Prostate gland (tissue), 2 donors: ENCODE measurements around the gene SMAP2. TPM values are rescaled to one million over a fixed set of nuclear protein-coding genes. Genes with fewer than 3 reads are reported as not detected.

Experiments
- DNase-seq: peaks from one replicate; pipeline ENCODE4 v3.0.0-alpha.2; 2019; ENCODE audit warnings: low spot score
- H3K27ac ChIP-seq, 2 donors: fragments of 200-600 bp; sonication (generic); 2 replicates each; pipeline ENCODE4 v1.5.1; 2017 to 2019
- H3K27me3 ChIP-seq: fragments of 200-600 bp; sonication (generic); replicated peaks from 2 replicates; pipeline ENCODE4 v1.5.1; 2019; ENCODE audit not compliant: insufficient read depth
- H3K36me3 ChIP-seq, 2 donors: fragments of 200-600 bp; sonication (generic); 1 replicate in 1 of 2; 2 replicates in 1 of 2; pipeline versions ENCODE4 v1.5.1 to v1.8.1; 2017 to 2019
- H3K4me1 ChIP-seq: fragments of 200-600 bp; sonication (generic); replicated peaks from 2 replicates; pipeline ENCODE4 v1.5.1; 2019
- H3K4me3 ChIP-seq, 2 donors: fragments of 200-600 bp; sonication (generic); 2 replicates each; pipeline ENCODE4 v1.5.1; 2017 to 2019
- H3K9me3 ChIP-seq: fragments of 200-600 bp; sonication (generic); 2 replicates; pipeline ENCODE4 v1.5.1; 2017
- POLR2A ChIP-seq: fragments of 450-650 bp; IDR thresholded peaks from one replicate; pipeline ENCODE4 v1.6.1; 2016; ENCODE audit warnings: antibody characterized with exemption, mild to moderate bottlenecking
- POLR2AphosphoS5 ChIP-seq: sonication (generic); formaldehyde crosslinking; IDR thresholded peaks from one replicate; pipeline ENCODE4 v1.6.1; 2017; ENCODE audit warnings: antibody characterized with exemption
- WGBS: methylation state at CpG from one replicate; pipeline ENCODE4 v1.1.5; 2018; 5-methylcytosine and 5-hydroxymethylcytosine counted together
- intact Hi-C: fragments of 100-400 bp; cut with DNase I; formaldehyde crosslinking; loops from one replicate; pipeline ENCODE4 v1.14.2; 2022
- total RNA-seq, 2 donors: library from RNA; depleted of rRNA; stranded (reverse); fragments of >200 nt; gene quantifications; one replicate each; pipeline ENCODE4 v1.1.0, GENCODE V29; 2016
- TF ChIP-seq, protein P1 (sequence below), 4 experiments: fragments of 200-600 bp in 2 of 4; fragments of 450-650 bp in 2 of 4; sonication (generic) in 2 of 4; IDR thresholded peaks; 1 replicate in 3 of 4; 2 replicates in 1 of 4; pipeline ENCODE4 v1.5.1; 2016 to 2019; ENCODE audit warnings: antibody characterized with exemption in 4 of 4, mild to moderate bottlenecking in 2 of 4, moderate library complexity in 2 of 4

The SMAP2 gene
- total RNA-seq, 2 donors from 2014 or later, result 22.0 to 39.6 TPM

GRCh38 chr1:40397258-40397657, 23.7 kb downstream of the SMAP2 start:
- H3K36me3 ChIP-seq, result no peaks in the 10 kb centered on the region
- H3K4me3 ChIP-seq, result no peak overlapping the region
- intact Hi-C loops, result no loop called here
- WGBS, result 64% methylated on average over 2 of the region's 2 CpGs
- no peaks in the 10 kb centered on the region for H3K9me3 ChIP-seq
- no peaks in the 10 kb centered on the region for H3K27me3 ChIP-seq
- TF ChIP-seq POLR2AphosphoS5 (no peak), POLR2A (no peak)
- TF ChIP-seq, protein P1, sequence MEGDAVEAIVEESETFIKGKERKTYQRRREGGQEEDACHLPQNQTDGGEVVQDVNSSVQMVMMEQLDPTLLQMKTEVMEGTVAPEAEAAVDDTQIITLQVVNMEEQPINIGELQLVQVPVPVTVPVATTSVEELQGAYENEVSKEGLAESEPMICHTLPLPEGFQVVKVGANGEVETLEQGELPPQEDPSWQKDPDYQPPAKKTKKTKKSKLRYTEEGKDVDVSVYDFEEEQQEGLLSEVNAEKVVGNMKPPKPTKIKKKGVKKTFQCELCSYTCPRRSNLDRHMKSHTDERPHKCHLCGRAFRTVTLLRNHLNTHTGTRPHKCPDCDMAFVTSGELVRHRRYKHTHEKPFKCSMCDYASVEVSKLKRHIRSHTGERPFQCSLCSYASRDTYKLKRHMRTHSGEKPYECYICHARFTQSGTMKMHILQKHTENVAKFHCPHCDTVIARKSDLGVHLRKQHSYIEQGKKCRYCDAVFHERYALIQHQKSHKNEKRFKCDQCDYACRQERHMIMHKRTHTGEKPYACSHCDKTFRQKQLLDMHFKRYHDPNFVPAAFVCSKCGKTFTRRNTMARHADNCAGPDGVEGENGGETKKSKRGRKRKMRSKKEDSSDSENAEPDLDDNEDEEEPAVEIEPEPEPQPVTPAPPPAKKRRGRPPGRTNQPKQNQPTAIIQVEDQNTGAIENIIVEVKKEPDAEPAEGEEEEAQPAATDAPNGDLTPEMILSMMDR (IDR thresholded peaks at IDR 0.05), result no peak
- no peaks in the 10 kb centered on the region for H3K4me1 ChIP-seq
- no peak overlapping the region for H3K27ac ChIP-seq
- DNase-seq, result no peak

DNA sequence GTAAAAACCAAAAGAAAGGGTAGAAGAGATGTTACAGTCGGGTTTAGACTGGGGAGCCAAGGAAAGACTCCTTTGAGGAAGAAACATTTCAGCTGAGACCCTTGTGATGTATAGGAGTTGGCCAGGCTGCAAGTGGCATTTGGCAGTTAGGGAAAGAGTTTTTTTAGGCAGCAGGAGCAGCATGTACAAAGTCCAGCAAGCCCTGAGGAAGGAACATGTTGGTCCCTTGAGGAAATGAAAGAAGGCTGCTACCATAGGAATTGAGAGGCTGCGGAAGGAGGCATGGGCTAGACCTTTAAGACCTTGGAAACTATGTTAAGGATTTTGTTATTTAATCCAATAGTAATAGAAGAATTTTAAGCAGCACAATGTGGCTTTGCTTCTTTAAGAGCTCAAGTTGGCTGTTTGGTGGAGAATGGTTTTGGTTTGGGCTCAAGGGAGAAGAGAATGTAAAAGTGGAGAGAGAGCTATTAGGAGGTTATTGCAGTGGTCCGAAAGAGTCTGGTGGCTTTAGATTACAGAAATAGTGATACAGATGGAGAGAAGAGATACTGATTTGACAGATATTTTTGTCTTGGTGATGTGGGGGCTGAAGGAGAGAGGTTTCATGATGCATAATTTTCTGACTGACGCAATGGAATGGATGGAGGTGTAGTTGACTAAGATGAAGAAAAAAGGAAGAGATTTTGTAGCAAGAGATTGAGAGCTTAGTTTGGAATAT, 26.6 kb downstream of the SMAP2 start:
- 81% methylated on average over 4 of the region's 4 CpGs for WGBS

GRCh38 chr1:40401473-40402201, 28.1 kb downstream of the SMAP2 start:
- Histone ChIP-seq H3K27ac (no peak overlapping the region), H3K9me3 (no peaks in the 10 kb centered on the region), H3K4me1 (no peaks in the 10 kb centered on the region), H3K36me3 (no peaks in the 10 kb centered on the region), H3K27me3 (no peaks in the 10 kb centered on the region), H3K4me3 (no peak overlapping the region)
- 93% methylated on average over 7 of the region's 7 CpGs for WGBS
- no peak for DNase-seq
- no peak for TF ChIP-seq POLR2AphosphoS5
- TF ChIP-seq POLR2A, result no peak
- TF ChIP-seq, protein P1 (IDR thresholded peaks at IDR 0.05), result no peak
- intact Hi-C loops, result loop anchor here (10.0 kb wide), 1 partner anchor 87 kb away; the partner anchor contains the start of gene COL9A2

More for the DNA sequence above, 26.6 kb downstream of the SMAP2 start:
- Histone ChIP-seq H3K27me3 (no peaks in the 10 kb centered on the region), H3K4me3 (no peak overlapping the region), H3K27ac (no peak overlapping the region), H3K36me3 (no peaks in the 10 kb centered on the region), H3K9me3 (no peaks in the 10 kb centered on the region), H3K4me1 (no peaks in the 10 kb centered on the region)
- DNase-seq, result no peak
- intact Hi-C loops, result loop anchor here (10.0 kb wide), 1 partner anchor 85 kb away; the partner anchor contains the start of gene COL9A2
- TF ChIP-seq POLR2AphosphoS5 (no peak), POLR2A (no peak)
- TF ChIP-seq, protein P1 (IDR thresholded peaks at IDR 0.05), result no peak

- 48% methylated on average over 11 of the region's 11 CpGs for WGBS
- no peak for TF ChIP-seq POLR2A
- TF ChIP-seq POLR2AphosphoS5, result peak; percentile 48
- TF ChIP-seq, protein P1 (IDR thresholded peaks at IDR 0.05), result peak; percentile 66 to 91 (median 84)
- intact Hi-C loops, result loop anchor here (2.0 to 10.0 kb wide), 2 partner anchors 90 to 252 kb away; partner anchors contain the start of gene COL9A2
- H3K36me3 ChIP-seq, result no peaks in the 10 kb centered on the region
- H3K4me1 ChIP-seq, result no peaks in the 10 kb centered on the region
- H3K27ac ChIP-seq, result no peak overlapping the region
- no peaks in the 10 kb centered on the region for H3K27me3 ChIP-seq
- no peaks in the 10 kb centered on the region for H3K9me3 ChIP-seq
- no peak overlapping the region for H3K4me3 ChIP-seq
- DNase-seq, result peak; percentile 38
These were observed 31.3 kb downstream of the SMAP2 start for GRCh38 chr1:40404670-40405462.
